HepG2 (cell line): Measurements from ENCODE around the gene BTN1A1. TPM values are rescaled to one million over a fixed set of nuclear protein-coding genes. Genes with fewer than 3 reads are reported as not detected.

ENCODE experiments used
- CHD4 ChIP-seq: fragments of 200-600 bp; sonication (generic); IDR thresholded peaks from 2 replicates; pipeline ENCODE4 v1.7.0; 2017; ENCODE audit warnings: mild to moderate bottlenecking, low read length, borderline replicate concordance
- CSRNP1 ChIP-seq: sonication (generic); formaldehyde crosslinking; IDR thresholded peaks from 2 replicates; pipeline ENCODE4 v1.8.1; 2023; ENCODE audit warnings: mild to moderate bottlenecking, missing genetic modification reagents
- CSRNP2 ChIP-seq: sonication (generic); formaldehyde crosslinking; conservative IDR thresholded peaks from 2 replicates; pipeline ENCODE4 v1.8.0; 2022; ENCODE audit warnings: low read depth, missing genetic modification reagents
- IKZF5 ChIP-seq: IDR thresholded peaks from 2 replicates; pipeline ENCODE4 v1.6.1; 2018; ENCODE audit warnings: missing genetic modification reagents, mild to moderate bottlenecking, missing compliant biosample characterization
- JUN ChIP-seq: sonication (generic); formaldehyde crosslinking; IDR thresholded peaks from 2 replicates; pipeline ENCODE4 v1.4.0; 2020; ENCODE audit warnings: mild to moderate bottlenecking, missing genetic modification reagents
- MAFK ChIP-seq, 2 experiments: IDR thresholded peaks in 1 of 2; conservative IDR thresholded peaks in 1 of 2; 2 replicates each; pipeline ENCODE4 v1.6.1; 2011; ENCODE audit warnings: improper control_type of control experiment in 2 of 2, low read length in 2 of 2
- NFE2L1 ChIP-seq: sonication (generic); formaldehyde crosslinking; IDR thresholded peaks from 2 replicates; pipeline ENCODE4 v1.4.0; 2020; ENCODE audit warnings: missing genetic modification reagents, mild to moderate bottlenecking, borderline replicate concordance
- NFYB ChIP-seq: sonication (generic); formaldehyde crosslinking; IDR thresholded peaks from 2 replicates; pipeline ENCODE4 v1.4.0; 2020; ENCODE audit warnings: missing genetic modification reagents
- NFYC ChIP-seq: IDR thresholded peaks from 2 replicates; pipeline ENCODE4 v1.6.1; 2016; ENCODE audit warnings: missing genetic modification reagents, missing compliant biosample characterization
- NONO ChIP-seq, 2 experiments: fragments of 450-650 bp in 1 of 2; sonication (generic) in 1 of 2; formaldehyde crosslinking in 1 of 2; IDR thresholded peaks in 1 of 2; conservative IDR thresholded peaks in 1 of 2; 2 replicates each; pipeline versions ENCODE4 v1.6.1 to v1.8.0; 2017 to 2022; ENCODE audit warnings: mild to moderate bottlenecking in 1 of 2, missing genetic modification reagents in 1 of 2, moderate library complexity in 1 of 2
- PATZ1 ChIP-seq: sonication (generic); formaldehyde crosslinking; IDR thresholded peaks from 2 replicates; pipeline ENCODE4 v1.4.0; 2020; ENCODE audit warnings: missing genetic modification reagents
- USF2 ChIP-seq, 2 experiments: sonication (generic) in 1 of 2; formaldehyde crosslinking in 1 of 2; IDR thresholded peaks; 2 replicates each; pipeline versions ENCODE4 v1.5.1 to v1.6.1; 2011 to 2020; ENCODE audit warnings: borderline replicate concordance in 1 of 2, low read depth in 1 of 2, low read length in 1 of 2, mild to moderate bottlenecking in 1 of 2, missing genetic modification reagents in 1 of 2, moderate library complexity in 1 of 2
- ZBTB21 ChIP-seq: sonication (generic); formaldehyde crosslinking; IDR thresholded peaks from 2 replicates; pipeline ENCODE4 v1.4.0; 2020; ENCODE audit warnings: missing genetic modification reagents
- ZFP82 ChIP-seq: sonication (generic); formaldehyde crosslinking; IDR thresholded peaks from 2 replicates; pipeline ENCODE4 v1.5.1; 2020; ENCODE audit warnings: mild to moderate bottlenecking, missing genetic modification reagents, borderline replicate concordance
- ZNF615 ChIP-seq: sonication (generic); formaldehyde crosslinking; IDR thresholded peaks from 2 replicates; pipeline ENCODE4 v1.5.0; 2020; ENCODE audit warnings: mild to moderate bottlenecking, missing genetic modification reagents, borderline replicate concordance
- ZNF772 ChIP-seq: sonication (generic); formaldehyde crosslinking; IDR thresholded peaks from 2 replicates; pipeline ENCODE4 v1.5.0; 2020; ENCODE audit warnings: mild to moderate bottlenecking, missing genetic modification reagents
- polyA plus RNA-seq, 8 experiments: library from polyadenylated mRNA; depleted of rRNA in 3 of 8; stranded (reverse) in 7 of 8; unstranded in 1 of 8; fragments of >200 nt; fragmentation: Illumina TruSeq in 4 of 8; extraction: Trizol in 4 of 8; gene quantifications; 2 replicates each; pipeline versions ENCODE4 v1.2.1 to v1.2.3, GENCODE V29; 2011 to 2016; ENCODE audit warnings: low read depth in 4 of 8, missing spikeins in 1 of 8, mixed read lengths in 1 of 8; ENCODE audit not compliant: insufficient read depth in 1 of 8
- total RNA-seq, 5 experiments: library from RNA; depleted of rRNA; stranded (reverse); fragments of >200 nt; fragmentation: Illumina TruSeq; extraction: Trizol; gene quantifications; 2 replicates each; pipeline ENCODE4 v1.2.3, GENCODE V29; 2016; ENCODE audit warnings: low read depth in 1 of 5
- TF ChIP-seq, protein P1 (sequence below): IDR thresholded peaks from 2 replicates; pipeline ENCODE4 v1.6.1; 2016; ENCODE audit warnings: low read depth, control low read depth

Gene BTN1A1
- total and polyA plus RNA-seq, 2 of the 13 experiments (the other 11 are each of a cell fraction or from before 2014, with no cell fraction given), result 0.04 TPM; not detected in 1

GRCh38 chr6:26550250-26550993 is 50.3 kb downstream of the BTN1A1 start (continued):
- TF ChIP-seq, protein P1, sequence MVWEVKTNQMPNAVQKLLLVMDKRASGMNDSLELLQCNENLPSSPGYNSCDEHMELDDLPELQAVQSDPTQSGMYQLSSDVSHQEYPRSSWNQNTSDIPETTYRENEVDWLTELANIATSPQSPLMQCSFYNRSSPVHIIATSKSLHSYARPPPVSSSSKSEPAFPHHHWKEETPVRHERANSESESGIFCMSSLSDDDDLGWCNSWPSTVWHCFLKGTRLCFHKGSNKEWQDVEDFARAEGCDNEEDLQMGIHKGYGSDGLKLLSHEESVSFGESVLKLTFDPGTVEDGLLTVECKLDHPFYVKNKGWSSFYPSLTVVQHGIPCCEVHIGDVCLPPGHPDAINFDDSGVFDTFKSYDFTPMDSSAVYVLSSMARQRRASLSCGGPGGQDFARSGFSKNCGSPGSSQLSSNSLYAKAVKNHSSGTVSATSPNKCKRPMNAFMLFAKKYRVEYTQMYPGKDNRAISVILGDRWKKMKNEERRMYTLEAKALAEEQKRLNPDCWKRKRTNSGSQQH, result 0 out of 2 replicates have a peak, but pooled peaks have one; percentile 34
- TF ChIP-seq MAFK (conservative IDR thresholded peaks at IDR 0.05 in 1 of 2, IDR thresholded peaks at IDR 0.05 in 1 of 2; ENCODE audit: low read length in 2 of 2), result no peak
- TF ChIP-seq NFYC, result peak; percentile 39; the same call in 1 of the 2 replicates
- no peak for TF ChIP-seq CSRNP1 (CRISPR knock-in tag)
- TF ChIP-seq ZNF615 (CRISPR knock-in tag), result no peak
- no peak for TF ChIP-seq CSRNP2 (CRISPR knock-in tag)
- TF ChIP-seq JUN (CRISPR knock-in tag), result no peak
- no peak for TF ChIP-seq NONO (IDR thresholded peaks at IDR 0.05)
- TF ChIP-seq NONO (CRISPR knock-in tag; conservative IDR thresholded peaks at IDR 0.05), result peak; percentile 41; the same call in 1 of the 2 replicates
- no peak for TF ChIP-seq ZBTB21 (CRISPR knock-in tag)
- TF ChIP-seq USF2 (IDR thresholded peaks at IDR 0.05; ENCODE audit: low read depth, low read length), result no peak
- no peak for TF ChIP-seq USF2 (CRISPR knock-in tag; IDR thresholded peaks at IDR 0.05; ENCODE audit: borderline replicate concordance)
- peak; percentile 93 for TF ChIP-seq IKZF5 (CRISPR knock-in tag)
- no peak for TF ChIP-seq CHD4
- TF ChIP-seq PATZ1, result peak; percentile 97
- no peak for TF ChIP-seq ZFP82 (CRISPR knock-in tag)
- peak; percentile 50; the same call in 1 of the 2 replicates for TF ChIP-seq ZNF772 (CRISPR knock-in tag)
- TF ChIP-seq NFYB (CRISPR knock-in tag), result peak; percentile 27; the same call in 1 of the 2 replicates
- no peak for TF ChIP-seq NFE2L1
